ENCODE data around the gene HERPUD1.

DNA sequence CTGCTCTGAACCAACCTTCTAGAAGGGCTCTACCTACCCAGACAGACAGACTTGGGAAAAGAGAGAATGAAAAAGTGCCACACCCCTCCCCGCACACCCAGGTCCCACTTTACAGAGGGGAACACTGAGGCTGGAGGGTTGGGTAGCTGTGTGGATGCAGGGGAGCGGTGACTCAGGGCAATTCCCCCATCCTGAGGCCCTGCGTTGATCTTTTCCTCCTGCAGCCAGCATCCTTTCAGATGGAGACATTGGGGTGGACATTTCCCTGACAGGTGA lies 39.8 kb downstream of the HERPUD1 start:
- TF ChIP-seq, protein P1, sequence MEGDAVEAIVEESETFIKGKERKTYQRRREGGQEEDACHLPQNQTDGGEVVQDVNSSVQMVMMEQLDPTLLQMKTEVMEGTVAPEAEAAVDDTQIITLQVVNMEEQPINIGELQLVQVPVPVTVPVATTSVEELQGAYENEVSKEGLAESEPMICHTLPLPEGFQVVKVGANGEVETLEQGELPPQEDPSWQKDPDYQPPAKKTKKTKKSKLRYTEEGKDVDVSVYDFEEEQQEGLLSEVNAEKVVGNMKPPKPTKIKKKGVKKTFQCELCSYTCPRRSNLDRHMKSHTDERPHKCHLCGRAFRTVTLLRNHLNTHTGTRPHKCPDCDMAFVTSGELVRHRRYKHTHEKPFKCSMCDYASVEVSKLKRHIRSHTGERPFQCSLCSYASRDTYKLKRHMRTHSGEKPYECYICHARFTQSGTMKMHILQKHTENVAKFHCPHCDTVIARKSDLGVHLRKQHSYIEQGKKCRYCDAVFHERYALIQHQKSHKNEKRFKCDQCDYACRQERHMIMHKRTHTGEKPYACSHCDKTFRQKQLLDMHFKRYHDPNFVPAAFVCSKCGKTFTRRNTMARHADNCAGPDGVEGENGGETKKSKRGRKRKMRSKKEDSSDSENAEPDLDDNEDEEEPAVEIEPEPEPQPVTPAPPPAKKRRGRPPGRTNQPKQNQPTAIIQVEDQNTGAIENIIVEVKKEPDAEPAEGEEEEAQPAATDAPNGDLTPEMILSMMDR (IDR thresholded peaks at IDR 0.05; ENCODE audit: insufficient read depth, low read length), result no peak
- TF ChIP-seq POLR2AphosphoS5 (IDR thresholded peaks at IDR 0.05; ENCODE audit: low read depth) (no peak), SPI1 (IDR thresholded peaks at IDR 0.05; ENCODE audit: borderline replicate concordance, low read depth) (no peak)

All from HL-60 (cell line).